DOHH2 (cell line): Measurements from ENCODE around the gene BTBD19.
"Not testable (repeated sequence)": the region's sequence is repeated elsewhere in the genome, so short reads cannot be mapped to it uniquely, and the experiment has no call there.

Source experiments
- H3F3A ChIP-seq: fragments of 200-600 bp; sonication (generic), shearing (Covaris generic); 2 replicates; pipeline ENCODE4 v1.6.0; 2016; ENCODE audit warnings: antibody characterized with exemption, mild to moderate bottlenecking; ENCODE audit not compliant: control insufficient read depth, insufficient read depth
- H3K27ac ChIP-seq: fragments of 200-600 bp; sonication (generic); 2 replicates; pipeline ENCODE4 v1.5.1; 2014; ENCODE audit warnings: low read depth, mild to moderate bottlenecking, low read length, moderate library complexity
- H3K27me3 ChIP-seq: fragments of 200-600 bp; sonication (generic); 2 replicates; pipeline ENCODE4 v1.6.1; 2014; ENCODE audit warnings: mild to moderate bottlenecking, low read length, mixed read lengths; ENCODE audit not compliant: control insufficient read depth
- H3K36me3 ChIP-seq: fragments of 200-600 bp; sonication (generic); 2 replicates; pipeline ENCODE4 v1.6.1; 2014; ENCODE audit warnings: mild to moderate bottlenecking, low read length, moderate library complexity, mixed read lengths; ENCODE audit not compliant: control insufficient read depth
- H3K4me1 ChIP-seq: fragments of 200-600 bp; sonication (generic); 2 replicates; pipeline ENCODE4 v1.6.1; 2014; ENCODE audit warnings: mild to moderate bottlenecking, low read length, mixed read lengths; ENCODE audit not compliant: control insufficient read depth
- H3K4me2 ChIP-seq: fragments of 200-600 bp; sonication (generic); 2 replicates; pipeline ENCODE4 v1.6.0; 2014; ENCODE audit warnings: mild to moderate bottlenecking, low read length, moderate library complexity
- H3K4me3 ChIP-seq: fragments of 200-600 bp; sonication (generic); 2 replicates; pipeline ENCODE4 v1.5.1; 2014; ENCODE audit warnings: mild to moderate bottlenecking, low read length, mixed read lengths
- H3K79me2 ChIP-seq: fragments of 200-600 bp; sonication (generic); 2 replicates; pipeline ENCODE4 v1.6.1; 2014; ENCODE audit warnings: mild to moderate bottlenecking, low read length, mixed read lengths; ENCODE audit not compliant: control insufficient read depth
- H3K9me2 ChIP-seq: fragments of 200-600 bp; sonication (generic); replicated peaks from 2 replicates; pipeline ENCODE4 v1.6.1; 2014; ENCODE audit warnings: mild to moderate bottlenecking, low read length, mixed read lengths; ENCODE audit not compliant: control insufficient read depth
- H3K9me3 ChIP-seq: fragments of 200-600 bp; sonication (generic); 2 replicates; pipeline ENCODE4 v1.6.1; 2014; ENCODE audit warnings: antibody characterized with exemption, low read length, mixed read lengths; ENCODE audit not compliant: control insufficient read depth, insufficient read depth
- H4K20me1 ChIP-seq: fragments of 200-600 bp; sonication (generic); 2 replicates; pipeline ENCODE4 v1.6.0; 2014; ENCODE audit warnings: low read depth, mild to moderate bottlenecking, antibody characterized with exemption, low read length, moderate library complexity; ENCODE audit not compliant: control insufficient read depth, insufficient read depth
- EZH2phosphoT487 ChIP-seq: fragments of 200-600 bp; sonication (generic); IDR thresholded peaks from 2 replicates; pipeline ENCODE4 v1.6.1; 2017; ENCODE audit warnings: borderline replicate concordance, mild to moderate bottlenecking, antibody characterized with exemption, low read length, moderate library complexity, mixed read lengths
- TF ChIP-seq, protein P1 (sequence below): fragments of 200-600 bp; sonication (generic); IDR thresholded peaks from one replicate; pipeline ENCODE4 v1.5.1; 2014; ENCODE audit warnings: antibody characterized with exemption, mild to moderate bottlenecking, low read depth, low read length; ENCODE audit not compliant: poor library complexity, severe bottlenecking

The BTBD19 gene

DNA sequence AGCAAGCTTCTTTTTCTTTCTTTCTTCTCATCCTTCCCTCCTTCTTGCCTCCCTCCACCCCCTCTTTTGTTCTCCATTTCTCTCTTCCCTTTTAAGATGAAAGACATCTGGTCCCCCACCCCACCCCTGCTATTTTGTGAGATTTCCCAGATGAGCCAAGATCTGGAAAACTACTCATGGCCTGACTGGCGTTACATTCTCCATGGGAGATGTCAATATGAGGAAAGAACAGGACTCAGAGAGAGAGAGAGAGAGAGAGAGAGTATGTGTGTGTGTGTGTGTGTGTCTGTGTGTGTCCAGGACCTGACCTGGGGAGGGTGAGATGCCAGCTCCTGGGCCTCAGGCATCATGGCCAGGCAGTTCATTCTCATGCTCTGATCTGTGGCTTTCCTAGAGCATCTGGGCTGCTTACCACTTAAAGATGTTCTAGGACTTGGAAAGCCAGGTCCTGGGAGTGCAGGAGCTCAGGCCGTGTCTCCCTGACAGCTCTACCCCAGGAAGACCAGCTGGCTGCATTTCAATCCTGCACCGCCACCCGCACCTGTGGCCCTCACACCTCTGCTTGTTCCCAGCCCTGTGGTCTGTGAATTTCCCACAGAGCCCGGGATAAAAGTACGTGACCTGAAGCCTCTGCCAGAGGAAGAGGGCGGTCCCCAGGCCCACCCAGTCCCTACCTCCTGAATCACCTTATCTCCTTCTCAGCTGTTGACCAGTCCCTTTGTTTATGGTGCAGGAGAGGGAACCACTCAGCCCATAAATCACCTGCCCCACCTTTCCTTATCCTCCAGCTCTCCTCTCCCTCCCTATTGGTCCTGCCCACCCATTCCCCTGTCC is 17.1 kb upstream of the BTBD19 start:
- H4K20me1 ChIP-seq: no peaks in the 10 kb centered on the region
- H3K4me3 ChIP-seq: no peak overlapping the region
- H3K27me3 ChIP-seq: no peaks in the 10 kb centered on the region
- no peaks in the 10 kb centered on the region for H3K9me3 ChIP-seq
- H3K4me2 ChIP-seq: no peak overlapping the region
- no peaks in the 10 kb centered on the region for H3K9me2 ChIP-seq
- TF ChIP-seq EZH2phosphoT487: no peak
- TF ChIP-seq, protein P1, sequence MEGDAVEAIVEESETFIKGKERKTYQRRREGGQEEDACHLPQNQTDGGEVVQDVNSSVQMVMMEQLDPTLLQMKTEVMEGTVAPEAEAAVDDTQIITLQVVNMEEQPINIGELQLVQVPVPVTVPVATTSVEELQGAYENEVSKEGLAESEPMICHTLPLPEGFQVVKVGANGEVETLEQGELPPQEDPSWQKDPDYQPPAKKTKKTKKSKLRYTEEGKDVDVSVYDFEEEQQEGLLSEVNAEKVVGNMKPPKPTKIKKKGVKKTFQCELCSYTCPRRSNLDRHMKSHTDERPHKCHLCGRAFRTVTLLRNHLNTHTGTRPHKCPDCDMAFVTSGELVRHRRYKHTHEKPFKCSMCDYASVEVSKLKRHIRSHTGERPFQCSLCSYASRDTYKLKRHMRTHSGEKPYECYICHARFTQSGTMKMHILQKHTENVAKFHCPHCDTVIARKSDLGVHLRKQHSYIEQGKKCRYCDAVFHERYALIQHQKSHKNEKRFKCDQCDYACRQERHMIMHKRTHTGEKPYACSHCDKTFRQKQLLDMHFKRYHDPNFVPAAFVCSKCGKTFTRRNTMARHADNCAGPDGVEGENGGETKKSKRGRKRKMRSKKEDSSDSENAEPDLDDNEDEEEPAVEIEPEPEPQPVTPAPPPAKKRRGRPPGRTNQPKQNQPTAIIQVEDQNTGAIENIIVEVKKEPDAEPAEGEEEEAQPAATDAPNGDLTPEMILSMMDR: no peak
- peaks cover 21% of the 10 kb centered on the region for H3F3A ChIP-seq
- no peak overlapping the region for H3K27ac ChIP-seq
- H3K79me2 ChIP-seq: no peaks in the 10 kb centered on the region
- H3K4me1 ChIP-seq: peaks cover 6% of the 10 kb centered on the region
- H3K36me3 ChIP-seq: no peaks in the 10 kb centered on the region

DNA sequence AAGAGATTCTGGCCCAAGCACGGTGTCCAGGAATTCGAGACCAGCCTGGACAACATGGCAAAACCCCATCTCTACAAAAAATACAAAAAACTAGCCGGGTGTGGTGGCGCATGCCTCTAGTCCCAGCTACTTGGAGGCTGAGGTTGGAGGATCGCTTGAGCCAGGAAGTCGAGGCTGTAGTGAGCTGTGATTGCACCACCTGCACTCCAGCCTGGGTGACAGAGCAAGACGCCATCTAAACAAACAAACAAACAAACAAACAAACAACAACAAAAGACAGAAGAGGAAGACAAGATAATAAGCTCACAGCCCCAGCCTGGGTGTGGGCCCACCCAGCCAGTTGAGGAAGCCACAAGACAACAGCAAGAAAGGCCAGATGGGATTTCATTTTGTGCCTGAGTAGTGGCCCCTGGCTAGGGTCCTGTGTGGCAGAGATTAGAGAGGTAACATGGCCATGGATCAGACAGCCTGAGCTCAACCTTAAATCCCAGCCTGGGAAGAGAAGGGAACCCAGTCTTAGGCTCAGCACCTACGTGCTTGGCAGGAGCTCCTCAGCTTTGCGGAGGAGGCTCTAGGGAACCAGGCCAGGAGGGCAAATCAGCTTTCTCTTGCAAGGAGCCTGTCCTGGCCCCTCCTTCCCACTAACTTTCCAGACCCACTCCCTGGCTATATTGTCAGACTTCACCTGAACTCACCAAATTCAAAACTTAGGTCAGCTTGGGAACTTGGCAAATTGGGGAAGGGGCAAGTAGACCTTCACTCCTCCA is 15.4 kb upstream of the BTBD19 start:
- Histone ChIP-seq H3F3A (peaks cover 4% of the 10 kb centered on the region; the same call in 1 of the 2 replicates), H3K27ac (no peak overlapping the region), H3K4me2 (no peak overlapping the region), H3K4me1 (no peaks in the 10 kb centered on the region), H3K27me3 (no peaks in the 10 kb centered on the region), H3K36me3 (no peaks in the 10 kb centered on the region), H3K9me3 (no peaks in the 10 kb centered on the region), H3K79me2 (no peaks in the 10 kb centered on the region), H4K20me1 (no peaks in the 10 kb centered on the region), H3K9me2 (no peaks in the 10 kb centered on the region), H3K4me3 (no peak overlapping the region)
- no peak for TF ChIP-seq EZH2phosphoT487
- TF ChIP-seq, protein P1: no peak

DNA sequence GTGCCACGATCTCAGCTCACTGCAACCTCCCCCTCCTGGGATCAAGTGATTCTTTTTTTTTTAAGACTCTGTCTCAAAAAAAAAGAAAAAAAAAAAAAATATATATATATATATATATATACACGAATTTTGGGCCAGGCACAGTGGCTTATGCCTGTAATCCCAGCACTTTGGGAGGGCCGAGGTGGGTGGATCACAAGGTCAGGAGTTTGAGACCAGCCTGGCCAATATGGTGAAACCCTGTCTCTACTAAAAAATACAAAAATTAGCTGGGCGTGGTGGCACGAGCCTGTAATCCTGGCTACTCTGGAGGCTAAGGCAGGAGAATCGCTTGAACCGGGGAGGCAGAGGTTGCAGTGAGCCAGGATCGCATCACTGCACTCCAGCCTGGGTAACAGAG is 10.4 kb upstream of the BTBD19 start:
- not testable (repeated sequence) for H3K4me3 ChIP-seq, H3K27ac ChIP-seq, H3K9me3 ChIP-seq, H3K27me3 ChIP-seq, H3K9me2 ChIP-seq, H3K4me2 ChIP-seq, H4K20me1 ChIP-seq, H3F3A ChIP-seq
- Histone ChIP-seq H3K36me3 (peaks cover 13% of the 10 kb centered on the region), H3K79me2 (peaks cover 19% of the 10 kb centered on the region), H3K4me1 (peaks cover 30% of the 10 kb centered on the region)
